GM23338 (cell line): ENCODE data around the gene BMAL1. TPM values are rescaled to one million over a fixed set of nuclear protein-coding genes. Genes with fewer than 3 reads are reported as not detected.

Source experiments
- ATAC-seq: fragments of 200-7000 bp; cut with Tn5 transposase; 3 replicates; pipeline ENCODE4 v1.9.1; 2020
- DNase-seq: peaks from one replicate; pipeline ENCODE4 v3.0.0-alpha.2; 2015; ENCODE audit warnings: low spot score
- H2AFZ ChIP-seq: fragments of 200-600 bp; sonication (generic); 2 replicates; pipeline ENCODE4 v1.8.0; 2016; ENCODE audit warnings: antibody characterized with exemption, mild to moderate bottlenecking, moderate library complexity
- H3F3A ChIP-seq: fragments of 200-600 bp; sonication (generic); replicated peaks from 2 replicates; pipeline ENCODE4 v1.8.0; 2017; ENCODE audit warnings: antibody characterized with exemption, mixed run types, low read depth
- H3K27ac ChIP-seq: fragments of 200-600 bp; sonication (generic); 2 replicates; pipeline ENCODE4 v1.6.1; 2016; ENCODE audit warnings: low read depth
- H3K27me3 ChIP-seq: fragments of 200-600 bp; sonication (generic); 2 replicates; pipeline ENCODE4 v1.8.0; 2016; ENCODE audit warnings: mild to moderate bottlenecking, mixed run types, moderate library complexity; ENCODE audit not compliant: insufficient read depth
- H3K36me3 ChIP-seq: fragments of 200-600 bp; sonication (generic); 2 replicates; pipeline ENCODE4 v1.8.0; 2016; ENCODE audit warnings: mild to moderate bottlenecking; ENCODE audit not compliant: insufficient read depth
- H3K4me1 ChIP-seq: fragments of 200-600 bp; sonication (generic); 2 replicates; pipeline ENCODE4 v1.8.0; 2016; ENCODE audit warnings: mild to moderate bottlenecking, moderate library complexity; ENCODE audit not compliant: insufficient read depth
- H3K4me2 ChIP-seq: fragments of 200-600 bp; sonication (generic); 2 replicates; pipeline ENCODE4 v1.7.1; 2017; ENCODE audit warnings: mixed run types
- H3K4me3 ChIP-seq: fragments of 200-600 bp; sonication (generic); 2 replicates; pipeline ENCODE4 v1.6.1; 2016; ENCODE audit warnings: mixed run types
- H3K79me2 ChIP-seq: fragments of 200-600 bp; sonication (generic); replicated peaks from 2 replicates; pipeline ENCODE4 v1.8.0; 2017; ENCODE audit warnings: mild to moderate bottlenecking; ENCODE audit not compliant: insufficient read depth
- H3K9me2 ChIP-seq: fragments of 200-600 bp; sonication (generic); 2 replicates; pipeline ENCODE4 v1.8.0; 2017; ENCODE audit not compliant: insufficient read depth
- H4K20me1 ChIP-seq: fragments of 200-600 bp; sonication (generic); replicated peaks from 2 replicates; pipeline ENCODE4 v1.8.0; 2017; ENCODE audit warnings: mild to moderate bottlenecking; ENCODE audit not compliant: insufficient read depth
- H3K27ac Mint-ChIP-seq: 2 replicates; pipeline ENCODE4 v1.8.0; 2020; ENCODE audit warnings: inconsistent platforms, mild to moderate bottlenecking, moderate library complexity, mixed read lengths
- H3K27me3 Mint-ChIP-seq: 3 replicates; pipeline ENCODE4 v1.8.0; 2022; ENCODE audit warnings: low read depth, mild to moderate bottlenecking, moderate library complexity, mixed read lengths, inconsistent platforms; ENCODE audit not compliant: insufficient read depth, poor library complexity
- H3K36me3 Mint-ChIP-seq: 3 replicates; pipeline ENCODE4 v1.8.0; 2021; ENCODE audit warnings: low read depth, mild to moderate bottlenecking, inconsistent platforms, moderate library complexity, mixed read lengths
- H3K4me1 Mint-ChIP-seq: 3 replicates; pipeline ENCODE4 v1.8.0; 2020; ENCODE audit warnings: mild to moderate bottlenecking, inconsistent platforms, mixed read lengths
- H3K4me3 Mint-ChIP-seq: 3 replicates; pipeline ENCODE4 v1.8.0; 2021; ENCODE audit warnings: moderate library complexity, mild to moderate bottlenecking, inconsistent platforms, mixed read lengths
- H3K9me3 Mint-ChIP-seq: 3 replicates; pipeline ENCODE4 v1.8.0; 2020; ENCODE audit warnings: moderate library complexity, mild to moderate bottlenecking, inconsistent platforms, mixed read lengths
- CREB1 ChIP-seq: fragments of 250-450 bp; sonication (Bioruptor Pico); IDR thresholded peaks from 2 replicates; pipeline ENCODE4 v1.5.0; 2020; ENCODE audit warnings: low read depth, mild to moderate bottlenecking, moderate library complexity
- CTCF ChIP-seq, 2 experiments: fragments of 200-600 bp in 1 of 2; sonication (generic) in 1 of 2; conservative IDR thresholded peaks; 2 replicates each; pipeline versions ENCODE4 v1.5.1 to v1.6.1; 2016 to 2017; ENCODE audit warnings: antibody characterized with exemption in 2 of 2, low read depth in 2 of 2, mild to moderate bottlenecking in 2 of 2, moderate library complexity in 1 of 2
- EZH2 ChIP-seq: fragments of 200-600 bp; sonication (generic); IDR thresholded peaks from one replicate; pipeline ENCODE4 v1.8.0; 2017; ENCODE audit warnings: antibody characterized with exemption, mild to moderate bottlenecking, low read depth; ENCODE audit not compliant: unreplicated experiment
- EZH2phosphoT487 ChIP-seq: fragments of 200-600 bp; sonication (generic); IDR thresholded peaks from one replicate; pipeline ENCODE4 v1.8.1; 2018; ENCODE audit warnings: antibody characterized with exemption; ENCODE audit not compliant: unreplicated experiment
- JUNB ChIP-seq: IDR thresholded peaks from one replicate; pipeline ENCODE4 v1.6.1; 2016; ENCODE audit warnings: antibody characterized with exemption; ENCODE audit not compliant: unreplicated experiment
- POLR2AphosphoS5 ChIP-seq: IDR thresholded peaks from 2 replicates; pipeline ENCODE4 v1.6.1; 2016; ENCODE audit warnings: antibody characterized with exemption, low read depth
- ZNF114 ChIP-seq: fragments of 250-450 bp; sonication (Bioruptor Pico); IDR thresholded peaks from 2 replicates; pipeline ENCODE4 v1.5.0; 2020; ENCODE audit warnings: mild to moderate bottlenecking, moderate library complexity
- ZNF331 ChIP-seq: fragments of 250-450 bp; sonication (Bioruptor Pico); IDR thresholded peaks from 2 replicates; pipeline ENCODE4 v1.5.0; 2020; ENCODE audit warnings: low read depth, mild to moderate bottlenecking, moderate library complexity
- ZNF462 ChIP-seq: fragments of 250-450 bp; sonication (Bioruptor Pico); IDR thresholded peaks from 2 replicates; pipeline ENCODE4 v1.5.0; 2020; ENCODE audit warnings: mild to moderate bottlenecking, moderate library complexity
- polyA plus RNA-seq: library from polyadenylated mRNA; unstranded; fragments of >200 nt; fragmentation: Nextera tagmentation; extraction: Ambion mirVana; gene quantifications from 2 replicates; pipeline ENCODE4 v1.2.1, GENCODE V29; 2016
- total RNA-seq: library from RNA; depleted of rRNA; stranded (reverse); fragments of >200 nt; shearing (Covaris generic); gene quantifications from 2 replicates; pipeline ENCODE4 v1.2.3, GENCODE V29; 2014
- TF ChIP-seq, protein P1 (sequence below): IDR thresholded peaks from one replicate; pipeline ENCODE4 v1.6.1; 2018; ENCODE audit warnings: antibody characterized with exemption; ENCODE audit not compliant: unreplicated experiment
- TF ChIP-seq, protein P2 (sequence below): IDR thresholded peaks from 2 replicates; pipeline ENCODE4 v1.6.1; 2016; ENCODE audit warnings: antibody characterized with exemption

Gene BMAL1
- total and polyA plus RNA-seq, 2 experiments from 2014 or later, result 5.1 to 7.2 TPM

- no peak for TF ChIP-seq ZNF462 (CRISPR knock-in tag)
- TF ChIP-seq ZNF114, result no peak
- TF ChIP-seq ZNF331, result no peak
- no peak for TF ChIP-seq JUNB
- no peak for TF ChIP-seq EZH2phosphoT487
- no peak for TF ChIP-seq EZH2
Observed at GRCh38 chr11:13294771-13295579, 17.4 kb downstream of the BMAL1 start (continued).

- no peak overlapping the region; the same call in 1 of the 2 replicates for H3K27ac Mint-ChIP-seq
- Histone ChIP-seq H3K79me2 (0 out of 2 replicates have a peak, but pooled peaks cover 2% of the 10 kb centered on the region), H3K27me3 (no peaks in the 10 kb centered on the region), H3K4me3 (no peak overlapping the region), H3K36me3 (no peaks in the 10 kb centered on the region), H2AFZ (no peak overlapping the region), H3K4me2 (no peak overlapping the region), H3K4me1 (no peaks in the 10 kb centered on the region), H3K27ac (no peak overlapping the region), H3F3A (no peaks in the 10 kb centered on the region), H3K9me2 (0 out of 2 replicates have a peak, but pooled peaks cover 2% of the 10 kb centered on the region), H4K20me1 (no peaks in the 10 kb centered on the region)
- no peak overlapping the region for H3K4me3 Mint-ChIP-seq
- H3K27me3 Mint-ChIP-seq, result peaks cover 3% of the 10 kb centered on the region
- no peaks in the 10 kb centered on the region for H3K9me3 Mint-ChIP-seq
- H3K4me1 Mint-ChIP-seq, result peaks cover 19% of the 10 kb centered on the region
- ATAC-seq (no peak), DNase-seq (no peak)
- no peaks in the 10 kb centered on the region for H3K36me3 Mint-ChIP-seq
- TF ChIP-seq CTCF (conservative IDR thresholded peaks at IDR 0.05; ENCODE audit: low read depth in 2 of 2) (no peak), POLR2AphosphoS5 (no peak), JUNB (no peak), CREB1 (CRISPR knock-in tag) (no peak)
- TF ChIP-seq, protein P1, sequence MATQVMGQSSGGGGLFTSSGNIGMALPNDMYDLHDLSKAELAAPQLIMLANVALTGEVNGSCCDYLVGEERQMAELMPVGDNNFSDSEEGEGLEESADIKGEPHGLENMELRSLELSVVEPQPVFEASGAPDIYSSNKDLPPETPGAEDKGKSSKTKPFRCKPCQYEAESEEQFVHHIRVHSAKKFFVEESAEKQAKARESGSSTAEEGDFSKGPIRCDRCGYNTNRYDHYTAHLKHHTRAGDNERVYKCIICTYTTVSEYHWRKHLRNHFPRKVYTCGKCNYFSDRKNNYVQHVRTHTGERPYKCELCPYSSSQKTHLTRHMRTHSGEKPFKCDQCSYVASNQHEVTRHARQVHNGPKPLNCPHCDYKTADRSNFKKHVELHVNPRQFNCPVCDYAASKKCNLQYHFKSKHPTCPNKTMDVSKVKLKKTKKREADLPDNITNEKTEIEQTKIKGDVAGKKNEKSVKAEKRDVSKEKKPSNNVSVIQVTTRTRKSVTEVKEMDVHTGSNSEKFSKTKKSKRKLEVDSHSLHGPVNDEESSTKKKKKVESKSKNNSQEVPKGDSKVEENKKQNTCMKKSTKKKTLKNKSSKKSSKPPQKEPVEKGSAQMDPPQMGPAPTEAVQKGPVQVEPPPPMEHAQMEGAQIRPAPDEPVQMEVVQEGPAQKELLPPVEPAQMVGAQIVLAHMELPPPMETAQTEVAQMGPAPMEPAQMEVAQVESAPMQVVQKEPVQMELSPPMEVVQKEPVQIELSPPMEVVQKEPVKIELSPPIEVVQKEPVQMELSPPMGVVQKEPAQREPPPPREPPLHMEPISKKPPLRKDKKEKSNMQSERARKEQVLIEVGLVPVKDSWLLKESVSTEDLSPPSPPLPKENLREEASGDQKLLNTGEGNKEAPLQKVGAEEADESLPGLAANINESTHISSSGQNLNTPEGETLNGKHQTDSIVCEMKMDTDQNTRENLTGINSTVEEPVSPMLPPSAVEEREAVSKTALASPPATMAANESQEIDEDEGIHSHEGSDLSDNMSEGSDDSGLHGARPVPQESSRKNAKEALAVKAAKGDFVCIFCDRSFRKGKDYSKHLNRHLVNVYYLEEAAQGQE, result no peak
- TF ChIP-seq, protein P2, sequence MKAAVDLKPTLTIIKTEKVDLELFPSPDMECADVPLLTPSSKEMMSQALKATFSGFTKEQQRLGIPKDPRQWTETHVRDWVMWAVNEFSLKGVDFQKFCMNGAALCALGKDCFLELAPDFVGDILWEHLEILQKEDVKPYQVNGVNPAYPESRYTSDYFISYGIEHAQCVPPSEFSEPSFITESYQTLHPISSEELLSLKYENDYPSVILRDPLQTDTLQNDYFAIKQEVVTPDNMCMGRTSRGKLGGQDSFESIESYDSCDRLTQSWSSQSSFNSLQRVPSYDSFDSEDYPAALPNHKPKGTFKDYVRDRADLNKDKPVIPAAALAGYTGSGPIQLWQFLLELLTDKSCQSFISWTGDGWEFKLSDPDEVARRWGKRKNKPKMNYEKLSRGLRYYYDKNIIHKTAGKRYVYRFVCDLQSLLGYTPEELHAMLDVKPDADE, result no peak
Observed at GRCh38 chr11:13297308-13297916, 19.8 kb downstream of the BMAL1 start.
